ENCODE results near the gene SLC25A28.

SLC25A28 gene

DNA sequence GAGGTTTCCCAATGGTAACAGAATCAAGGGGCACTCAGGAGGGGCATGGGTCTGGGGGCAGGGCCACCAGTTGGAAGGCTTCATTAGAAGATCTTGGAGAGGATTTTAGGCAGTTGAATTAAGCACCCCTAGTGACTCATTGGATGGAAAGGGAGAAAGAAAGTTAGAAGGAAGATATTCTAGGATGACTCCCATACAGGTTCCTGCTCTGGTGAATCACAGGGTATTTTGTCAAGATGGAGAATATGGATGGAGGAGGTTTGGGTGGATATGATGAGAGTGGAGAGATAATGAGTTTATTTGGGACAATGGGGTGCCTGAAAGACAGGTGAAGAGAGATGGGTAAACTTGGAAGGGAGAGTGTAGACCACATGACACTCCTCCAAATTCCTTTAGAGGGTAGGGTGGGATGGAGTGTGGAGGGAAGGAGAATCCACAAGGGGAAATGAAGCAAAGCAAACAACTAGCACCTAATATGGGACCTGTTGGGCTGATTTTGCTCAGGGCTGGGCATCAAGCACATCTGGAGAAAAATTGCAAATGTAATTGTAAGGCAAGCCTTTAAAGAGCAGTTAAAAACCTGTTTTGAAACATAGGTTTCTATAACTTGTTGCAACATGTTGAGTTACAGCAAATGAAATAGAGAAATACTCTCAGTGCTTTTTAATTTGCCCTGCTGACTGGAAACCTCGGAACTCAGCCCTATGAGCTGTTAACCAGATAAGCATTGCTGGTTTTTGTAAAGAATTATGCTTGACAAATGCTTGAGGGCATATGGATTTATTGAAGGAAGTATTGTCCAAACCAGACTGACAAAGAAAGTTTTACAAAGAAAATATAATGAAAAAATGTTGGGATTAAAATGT is 36.2 kb upstream of the SLC25A28 start:
- Histone ChIP-seq H3K27ac (ENCODE audit: low read depth, low read length) (no peak overlapping the region), H3K9me3 (ENCODE audit: control insufficient read depth in 5 of 5, low read length in 5 of 5) (no peaks in the 10 kb centered on the region), H3K4me1 (ENCODE audit: control insufficient read depth in 5 of 5, insufficient read depth in 5 of 5, low read length in 5 of 5) (peaks cover 6 to 17% (median 16%) of the 10 kb centered on the region in 5 donors), H3K27me3 (ENCODE audit: control insufficient read depth in 5 of 5, insufficient read depth in 4 of 5, low read length in 5 of 5) (no peaks in the 10 kb centered on the region), H3K4me3 (ENCODE audit: low read depth in 1 of 5, low read length in 5 of 5) (no peak overlapping the region), H3K9ac (ENCODE audit: low read length in 5 of 5) (no peak overlapping the region), H3K36me3 (ENCODE audit: control insufficient read depth in 5 of 5, insufficient read depth in 5 of 5, low read length in 5 of 5) (no peaks in the 10 kb centered on the region)

- H3K27ac ChIP-seq (ENCODE audit: low read depth, low read length) = no peak overlapping the region
- no peaks in the 10 kb centered on the region for H3K36me3 ChIP-seq (ENCODE audit: control insufficient read depth in 5 of 5, insufficient read depth in 5 of 5, low read length in 5 of 5)
Observed at GRCh38 chr10:99654390-99655175, 34.3 kb upstream of the SLC25A28 start.

DNA sequence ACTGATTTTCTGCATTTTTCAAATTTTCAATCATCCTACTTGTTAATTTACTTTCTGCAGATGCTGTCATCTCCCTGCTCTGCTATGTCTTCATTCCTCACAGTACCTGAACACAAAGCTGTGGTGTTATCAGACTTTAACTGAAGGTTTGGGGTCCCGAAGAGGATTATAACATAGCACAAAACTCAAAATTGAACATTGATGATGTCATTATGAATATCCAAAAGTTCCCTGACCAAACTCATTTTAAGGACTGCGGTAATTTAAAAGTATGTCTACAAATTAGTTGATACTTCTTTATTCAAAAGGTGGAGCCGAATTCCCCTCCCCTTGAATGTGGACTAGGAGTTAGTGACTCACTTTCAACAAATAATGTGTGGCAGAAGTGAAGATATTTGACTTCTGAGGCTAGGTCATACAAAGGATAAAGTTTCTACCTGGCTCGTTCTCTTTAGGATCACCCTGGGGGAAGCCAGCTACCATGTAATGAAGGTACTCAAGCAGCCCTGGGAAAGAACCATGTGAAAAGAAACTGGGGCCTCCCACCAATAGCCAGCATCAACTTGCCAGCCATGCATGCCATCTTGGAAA is 32.7 kb upstream of the SLC25A28 start:
- H3K4me3 ChIP-seq (ENCODE audit: low read depth in 1 of 5, low read length in 5 of 5) = no peak overlapping the region
- no peaks in the 10 kb centered on the region for H3K9me3 ChIP-seq (ENCODE audit: control insufficient read depth in 5 of 5, low read length in 5 of 5)
- no peaks in the 10 kb centered on the region for H3K36me3 ChIP-seq (ENCODE audit: control insufficient read depth in 5 of 5, insufficient read depth in 5 of 5, low read length in 5 of 5)
- H3K9ac ChIP-seq (ENCODE audit: low read length in 5 of 5) = no peak overlapping the region
- H3K4me1 ChIP-seq (ENCODE audit: control insufficient read depth in 5 of 5, insufficient read depth in 5 of 5, low read length in 5 of 5) = no peaks in the 10 kb centered on the region
- no peaks in the 10 kb centered on the region for H3K27me3 ChIP-seq (ENCODE audit: control insufficient read depth in 5 of 5, insufficient read depth in 4 of 5, low read length in 5 of 5)
- H3K27ac ChIP-seq (ENCODE audit: low read depth, low read length) = no peak overlapping the region

More at GRCh38 chr10:99654390-99655175, 34.3 kb upstream of the SLC25A28 start:
- Histone ChIP-seq H3K4me3 (ENCODE audit: low read depth in 1 of 5, low read length in 5 of 5) (no peak overlapping the region), H3K9ac (ENCODE audit: low read length in 5 of 5) (no peak overlapping the region), H3K4me1 (ENCODE audit: control insufficient read depth in 5 of 5, insufficient read depth in 5 of 5, low read length in 5 of 5) (peaks cover 4 to 11% (median 9%) of the 10 kb centered on the region in 5 donors), H3K9me3 (ENCODE audit: control insufficient read depth in 5 of 5, low read length in 5 of 5) (no peaks in the 10 kb centered on the region), H3K27me3 (ENCODE audit: control insufficient read depth in 5 of 5, insufficient read depth in 4 of 5, low read length in 5 of 5) (no peaks in the 10 kb centered on the region)

- no peaks in the 10 kb centered on the region for H3K4me1 ChIP-seq (ENCODE audit: control insufficient read depth in 5 of 5, insufficient read depth in 5 of 5, low read length in 5 of 5)
- H3K9me3 ChIP-seq (ENCODE audit: control insufficient read depth in 5 of 5, low read length in 5 of 5) = no peaks in the 10 kb centered on the region
- H3K4me3 ChIP-seq (ENCODE audit: low read depth in 1 of 5, low read length in 5 of 5) = no peak overlapping the region
- no peaks in the 10 kb centered on the region for H3K27me3 ChIP-seq (ENCODE audit: control insufficient read depth in 5 of 5, insufficient read depth in 4 of 5, low read length in 5 of 5)
- H3K27ac ChIP-seq (ENCODE audit: low read depth, low read length) = no peak overlapping the region
- H3K36me3 ChIP-seq (ENCODE audit: control insufficient read depth in 5 of 5, insufficient read depth in 5 of 5, low read length in 5 of 5) = no peaks in the 10 kb centered on the region
- H3K9ac ChIP-seq (ENCODE audit: low read length in 5 of 5) = no peak overlapping the region
Observed at GRCh38 chr10:99648717-99649116, 28.5 kb upstream of the SLC25A28 start.

DNA sequence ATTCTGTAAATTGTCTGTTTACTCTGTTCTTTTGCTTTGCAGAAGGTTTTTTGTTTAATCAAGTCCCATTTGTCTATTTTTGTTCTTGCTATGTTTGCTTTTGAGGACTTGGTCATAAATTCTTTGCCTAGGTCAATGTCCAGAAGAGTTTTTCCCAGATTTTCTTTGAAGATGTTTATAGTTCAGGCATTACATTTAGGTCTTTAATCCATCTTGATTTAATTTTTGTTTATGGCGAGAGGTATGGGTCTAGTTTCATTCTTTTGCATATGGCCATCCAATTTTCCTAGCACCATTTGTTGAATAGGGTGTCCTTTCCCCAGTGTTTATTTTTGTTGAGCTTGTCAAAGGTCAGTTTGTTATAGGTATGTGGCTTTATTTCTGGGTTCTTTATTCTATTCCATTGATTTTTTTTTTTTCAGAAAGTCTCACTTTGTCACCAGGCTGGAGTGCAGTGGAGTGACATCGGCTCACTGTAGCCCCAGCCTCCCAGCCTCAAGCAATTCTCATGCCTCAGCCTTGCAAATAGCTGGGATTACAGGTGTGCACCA is 27.4 kb upstream of the SLC25A28 start:
- H3K4me1 ChIP-seq (ENCODE audit: control insufficient read depth in 5 of 5, insufficient read depth in 5 of 5, low read length in 5 of 5) = no peaks in the 10 kb centered on the region
- H3K27me3 ChIP-seq (ENCODE audit: control insufficient read depth in 5 of 5, insufficient read depth in 4 of 5, low read length in 5 of 5) = no peaks in the 10 kb centered on the region
- H3K9ac ChIP-seq (ENCODE audit: low read length in 5 of 5) = no peak overlapping the region
- H3K4me3 ChIP-seq (ENCODE audit: low read depth in 1 of 5, low read length in 5 of 5) = no peak overlapping the region
- no peaks in the 10 kb centered on the region for H3K9me3 ChIP-seq (ENCODE audit: control insufficient read depth in 5 of 5, low read length in 5 of 5)
- H3K36me3 ChIP-seq (ENCODE audit: control insufficient read depth in 5 of 5, insufficient read depth in 5 of 5, low read length in 5 of 5) = no peaks in the 10 kb centered on the region
- no peak overlapping the region for H3K27ac ChIP-seq (ENCODE audit: low read depth, low read length)

- Histone ChIP-seq H3K36me3 (ENCODE audit: control insufficient read depth in 5 of 5, insufficient read depth in 5 of 5, low read length in 5 of 5) (no peaks in the 10 kb centered on the region), H3K9me3 (ENCODE audit: control insufficient read depth in 5 of 5, low read length in 5 of 5) (no peaks in the 10 kb centered on the region), H3K9ac (ENCODE audit: low read length in 5 of 5) (no peak overlapping the region), H3K27me3 (ENCODE audit: control insufficient read depth in 5 of 5, insufficient read depth in 4 of 5, low read length in 5 of 5) (no peaks in the 10 kb centered on the region), H3K4me1 (ENCODE audit: control insufficient read depth in 5 of 5, insufficient read depth in 5 of 5, low read length in 5 of 5) (no peaks in the 10 kb centered on the region), H3K4me3 (ENCODE audit: low read depth in 1 of 5, low read length in 5 of 5) (no peak overlapping the region), H3K27ac (ENCODE audit: low read depth, low read length) (no peak overlapping the region)
Observed at GRCh38 chr10:99633832-99634231, 13.6 kb upstream of the SLC25A28 start.

GRCh38 chr10:99631496-99631895 is 11.3 kb upstream of the SLC25A28 start:
- H3K4me3 ChIP-seq (ENCODE audit: low read depth in 1 of 5, low read length in 5 of 5) = no peak overlapping the region
- no peaks in the 10 kb centered on the region for H3K4me1 ChIP-seq (ENCODE audit: control insufficient read depth in 5 of 5, insufficient read depth in 5 of 5, low read length in 5 of 5)
- H3K27ac ChIP-seq (ENCODE audit: low read depth, low read length) = no peak overlapping the region
- no peaks in the 10 kb centered on the region for H3K36me3 ChIP-seq (ENCODE audit: control insufficient read depth in 5 of 5, insufficient read depth in 5 of 5, low read length in 5 of 5)
- no peaks in the 10 kb centered on the region for H3K27me3 ChIP-seq (ENCODE audit: control insufficient read depth in 5 of 5, insufficient read depth in 4 of 5, low read length in 5 of 5)
- H3K9me3 ChIP-seq (ENCODE audit: control insufficient read depth in 5 of 5, low read length in 5 of 5) = no peaks in the 10 kb centered on the region
- no peak overlapping the region for H3K9ac ChIP-seq (ENCODE audit: low read length in 5 of 5)

- H3K4me1 ChIP-seq (ENCODE audit: control insufficient read depth in 5 of 5, insufficient read depth in 5 of 5, low read length in 5 of 5) = no peaks in the 10 kb centered on the region
- H3K36me3 ChIP-seq (ENCODE audit: control insufficient read depth in 5 of 5, insufficient read depth in 5 of 5, low read length in 5 of 5) = no peaks in the 10 kb centered on the region
- H3K27ac ChIP-seq (ENCODE audit: low read depth, low read length) = no peak overlapping the region
- H3K9me3 ChIP-seq (ENCODE audit: control insufficient read depth in 5 of 5, low read length in 5 of 5) = no peaks in the 10 kb centered on the region
- H3K4me3 ChIP-seq (ENCODE audit: low read depth in 1 of 5, low read length in 5 of 5) = no peak overlapping the region
- no peaks in the 10 kb centered on the region for H3K27me3 ChIP-seq (ENCODE audit: control insufficient read depth in 5 of 5, insufficient read depth in 4 of 5, low read length in 5 of 5)
- no peak overlapping the region for H3K9ac ChIP-seq (ENCODE audit: low read length in 5 of 5)
Observed at GRCh38 chr10:99630991-99631390, 10.8 kb upstream of the SLC25A28 start.

- no peak overlapping the region for H3K9ac ChIP-seq (ENCODE audit: low read length in 5 of 5)
- no peaks in the 10 kb centered on the region for H3K4me1 ChIP-seq (ENCODE audit: control insufficient read depth in 5 of 5, insufficient read depth in 5 of 5, low read length in 5 of 5)
- H3K36me3 ChIP-seq (ENCODE audit: control insufficient read depth in 5 of 5, insufficient read depth in 5 of 5, low read length in 5 of 5) = no peaks in the 10 kb centered on the region
- H3K4me3 ChIP-seq (ENCODE audit: low read depth in 1 of 5, low read length in 5 of 5) = no peak overlapping the region
- no peak overlapping the region for H3K27ac ChIP-seq (ENCODE audit: low read depth, low read length)
- H3K9me3 ChIP-seq (ENCODE audit: control insufficient read depth in 5 of 5, low read length in 5 of 5) = no peaks in the 10 kb centered on the region
- H3K27me3 ChIP-seq (ENCODE audit: control insufficient read depth in 5 of 5, insufficient read depth in 4 of 5, low read length in 5 of 5) = no peaks in the 10 kb centered on the region
Observed at GRCh38 chr10:99630433-99630832, 10.2 kb upstream of the SLC25A28 start.

GRCh38 chr10:99629625-99629978 is 9.4 kb upstream of the SLC25A28 start:
- no peaks in the 10 kb centered on the region for H3K36me3 ChIP-seq (ENCODE audit: control insufficient read depth in 5 of 5, insufficient read depth in 5 of 5, low read length in 5 of 5)
- H3K9me3 ChIP-seq (ENCODE audit: control insufficient read depth in 5 of 5, low read length in 5 of 5) = no peaks in the 10 kb centered on the region
- no peak overlapping the region for H3K9ac ChIP-seq (ENCODE audit: low read length in 5 of 5)
- H3K4me1 ChIP-seq (ENCODE audit: control insufficient read depth in 5 of 5, insufficient read depth in 5 of 5, low read length in 5 of 5) = no peaks in the 10 kb centered on the region
- H3K4me3 ChIP-seq (ENCODE audit: low read depth in 1 of 5, low read length in 5 of 5) = no peak overlapping the region
- no peaks in the 10 kb centered on the region for H3K27me3 ChIP-seq (ENCODE audit: control insufficient read depth in 5 of 5, insufficient read depth in 4 of 5, low read length in 5 of 5)
- H3K27ac ChIP-seq (ENCODE audit: low read depth, low read length) = no peak overlapping the region
